ENCODE measurements around the gene TENM4. TPM values are rescaled to one million over a fixed set of nuclear protein-coding genes. Genes with fewer than 3 reads are reported as not detected.

Gene TENM4
- polyA plus RNA-seq, 3 donors = 21.1 to 26.5 (median 26.0) TPM

DNA sequence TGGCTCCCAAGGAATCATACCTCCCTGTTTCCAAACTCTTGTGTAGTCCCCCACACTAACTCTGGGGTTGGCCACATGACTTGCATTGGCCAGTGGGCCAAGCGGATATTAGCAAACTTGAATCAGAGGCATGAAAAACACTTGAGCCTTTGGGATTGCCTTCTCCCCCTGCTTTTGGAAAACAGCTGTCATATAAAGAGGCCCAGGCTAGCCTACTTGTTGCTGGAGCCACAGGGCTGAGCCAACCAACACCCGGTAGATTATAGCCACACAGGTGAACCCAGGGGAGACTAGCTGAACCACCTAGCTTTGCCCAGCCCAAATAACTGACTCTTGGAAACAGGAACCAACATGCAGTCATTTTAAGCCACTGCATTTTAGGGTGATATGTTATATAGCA, 354.8 kb downstream of the TENM4 start:
- DNase-seq = no peak

DNA sequence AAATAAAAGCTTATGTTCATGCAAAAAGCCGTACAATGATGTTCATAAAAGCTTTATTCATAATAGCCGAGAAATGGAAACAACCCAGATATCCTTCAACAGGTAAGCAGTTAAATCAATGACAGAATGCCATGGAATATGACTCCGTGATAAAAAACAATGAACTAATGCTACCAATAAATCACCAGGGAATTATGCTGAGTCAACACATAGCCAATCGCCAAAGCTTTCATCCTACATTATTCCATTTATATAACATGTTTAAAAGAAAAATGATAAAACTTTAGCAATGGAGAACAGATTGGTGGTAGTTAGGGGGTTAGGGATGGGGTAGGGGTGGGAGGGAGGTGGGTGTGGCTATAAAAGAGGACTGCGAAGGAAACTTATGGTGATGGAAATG, 356.4 kb downstream of the TENM4 start:
- DNase-seq = no peak

DNA sequence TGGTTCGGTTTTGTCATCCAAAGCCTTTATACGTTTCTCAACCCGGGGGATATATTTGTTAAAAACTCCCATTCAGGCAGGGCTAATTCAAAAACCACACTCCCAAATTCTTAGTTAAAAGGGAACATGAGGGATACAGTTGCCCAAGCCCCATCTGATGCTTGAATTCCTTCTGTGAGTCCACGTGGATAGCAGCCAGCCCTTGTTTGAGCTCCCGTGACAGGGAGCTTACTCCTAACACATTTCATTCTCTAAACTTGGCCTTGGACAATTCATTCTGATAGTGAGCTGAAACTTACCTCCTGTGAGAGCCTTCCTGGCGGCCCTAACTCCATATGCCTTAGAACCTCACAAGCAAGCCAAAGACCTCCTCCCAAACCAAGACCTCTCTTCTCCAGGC, 357.5 kb downstream of the TENM4 start:
- no peak for DNase-seq

DNA sequence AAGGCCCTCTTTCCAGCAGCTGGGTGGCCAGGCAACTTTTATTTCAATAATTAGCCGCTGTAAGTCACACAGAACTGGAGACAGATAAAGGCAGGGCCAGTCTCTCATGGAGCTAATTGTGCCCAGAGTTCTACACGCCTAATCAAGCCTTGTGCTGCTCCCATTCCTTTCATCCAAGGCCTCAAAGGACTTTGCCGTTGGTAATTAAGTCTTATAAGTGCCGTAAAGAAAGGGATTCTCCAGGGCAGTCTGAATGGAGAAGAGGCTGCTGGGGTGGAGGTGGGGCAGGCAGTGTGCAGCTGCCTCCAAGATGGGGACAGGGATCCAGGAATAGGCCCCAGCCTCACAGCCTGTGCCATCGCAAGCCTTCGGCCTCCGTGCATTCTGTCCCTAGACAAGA, 357.9 kb downstream of the TENM4 start:
- no peak for DNase-seq

DNA sequence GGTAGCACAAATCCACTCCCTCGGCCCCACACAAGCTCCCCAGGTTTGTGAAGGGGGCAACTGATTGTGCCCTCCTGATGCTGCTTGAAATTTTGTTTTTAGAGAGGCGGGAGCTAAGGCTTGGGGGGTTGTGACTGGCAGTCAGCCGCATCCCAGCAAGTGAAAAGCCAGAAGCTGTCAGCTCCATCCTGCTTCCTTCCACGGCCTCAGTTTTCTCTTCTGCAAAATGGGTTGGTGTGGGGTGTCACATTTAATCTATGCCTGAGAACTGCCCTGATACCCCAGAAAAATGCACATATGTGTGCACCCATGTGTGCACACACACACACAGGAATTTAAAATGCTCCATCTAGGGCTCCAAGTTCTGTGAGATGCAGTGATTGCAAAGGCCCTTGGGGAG, 358.6 kb downstream of the TENM4 start:
- no peak for DNase-seq

DNA sequence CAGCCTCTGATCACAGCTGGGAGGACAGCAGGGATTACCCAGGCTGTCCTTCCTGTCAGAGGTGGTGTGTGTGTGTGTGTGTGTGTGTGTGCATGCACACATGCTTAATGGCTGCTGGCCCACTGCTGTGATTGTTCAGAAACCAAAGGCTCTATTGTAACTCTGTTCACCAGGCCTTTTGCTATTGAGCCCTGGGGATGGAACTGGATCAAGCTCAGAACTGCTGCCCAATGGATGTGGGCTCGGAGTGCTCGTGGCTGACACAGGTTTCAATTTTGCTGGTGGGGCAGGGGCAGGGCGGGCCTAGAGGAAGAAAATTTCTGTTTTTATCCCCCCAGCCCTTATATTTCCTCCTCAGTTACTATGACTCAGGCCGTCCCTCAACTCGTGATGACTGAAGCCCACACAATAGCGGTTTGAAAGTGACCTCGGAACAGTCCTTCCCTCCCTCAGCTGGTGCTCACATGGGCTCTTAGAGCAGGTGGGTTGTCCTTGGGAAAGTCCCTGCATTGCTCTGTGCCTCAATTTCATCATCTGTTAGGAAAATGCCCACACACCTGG, 359.3 kb downstream of the TENM4 start:
- no peak for DNase-seq

DNA sequence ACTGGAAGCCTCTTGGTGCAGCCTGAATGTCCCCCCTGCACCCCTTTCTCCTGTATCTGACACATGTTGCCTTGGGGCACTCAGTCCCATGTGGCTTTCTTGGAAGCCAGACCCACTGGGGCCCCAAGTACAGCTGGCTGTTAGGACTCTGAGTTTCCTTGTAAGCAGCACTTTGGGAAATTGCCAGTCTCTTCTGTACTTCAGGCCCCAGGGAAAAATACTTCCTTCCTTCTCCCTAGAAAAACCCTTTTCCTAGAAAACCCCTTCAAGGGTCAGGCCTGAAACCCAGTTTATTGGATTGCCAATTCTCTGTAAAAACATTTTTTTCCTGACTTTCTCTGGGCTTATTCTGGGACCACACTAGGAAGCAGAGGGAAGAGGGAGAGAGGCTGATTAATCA, 360.3 kb downstream of the TENM4 start:
- no peak for DNase-seq

DNA sequence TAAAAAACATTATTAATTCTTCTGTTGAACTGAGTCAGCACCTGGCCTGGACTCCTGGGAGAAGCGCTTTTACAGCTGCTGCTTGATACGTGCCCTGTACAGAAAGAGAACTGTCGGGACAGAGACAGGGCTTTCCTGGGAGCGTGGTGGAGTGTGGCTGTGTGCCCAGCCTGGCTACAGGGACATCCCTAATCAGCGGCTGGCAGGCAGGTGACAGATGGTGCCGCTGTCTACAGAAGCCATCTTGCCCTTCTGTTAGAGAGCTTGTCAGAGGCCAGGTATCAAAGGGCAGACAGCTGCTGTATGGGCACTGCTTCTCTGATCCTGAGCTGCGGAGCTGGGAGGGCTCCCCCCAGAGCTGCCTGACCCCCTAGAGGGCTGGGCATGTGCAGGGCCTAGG, 361.8 kb downstream of the TENM4 start:
- DNase-seq = no peak

DNA sequence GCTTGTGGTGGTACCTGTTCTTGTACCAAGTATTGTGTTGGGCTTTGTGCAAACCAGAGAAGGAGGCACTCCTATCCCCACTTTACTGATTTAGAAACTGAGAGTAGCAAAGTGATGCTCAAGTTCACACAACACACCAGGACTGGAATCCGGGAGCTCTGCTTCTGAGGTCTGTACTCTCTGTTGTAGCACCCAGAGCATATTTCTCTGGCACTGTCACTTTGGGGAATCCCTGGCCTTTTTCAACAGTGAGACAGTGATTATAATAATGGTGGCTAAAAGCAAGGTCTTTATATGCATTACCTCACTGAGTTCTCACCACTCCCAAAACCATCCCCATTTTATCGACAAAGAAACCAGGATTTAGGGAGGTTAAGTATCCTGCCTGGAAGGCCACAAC, 362.4 kb downstream of the TENM4 start:
- DNase-seq = no peak

DNA sequence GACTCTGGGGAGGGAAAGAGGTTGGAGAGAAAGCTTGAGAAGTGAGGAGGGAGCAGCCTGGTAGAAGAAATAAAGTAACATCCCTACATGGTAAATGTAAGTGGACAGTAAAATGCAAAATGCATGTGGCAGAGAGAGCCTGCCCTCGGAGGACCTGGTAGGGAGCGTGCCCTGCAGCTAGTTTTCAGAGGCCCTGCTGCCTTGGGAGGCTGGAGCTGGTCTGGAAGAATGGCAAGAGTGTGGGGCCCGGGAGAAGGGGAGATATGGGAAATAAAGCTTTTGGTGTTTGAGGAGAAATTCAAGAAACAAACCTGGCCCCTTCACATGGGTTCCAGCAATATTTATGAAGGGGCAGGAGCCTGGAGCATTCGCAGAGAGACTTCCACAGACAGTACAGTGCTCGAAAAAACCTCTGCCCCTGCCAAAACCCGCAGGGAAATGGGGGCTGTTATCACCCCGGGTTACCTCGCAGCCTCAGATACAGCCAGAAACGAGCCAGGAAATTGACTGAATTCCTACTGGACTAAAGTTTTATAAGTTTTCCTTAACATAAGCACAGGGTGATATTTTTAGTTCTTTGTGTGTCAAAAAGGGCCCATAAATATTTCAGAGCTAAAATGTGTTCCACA, 363.0 kb downstream of the TENM4 start:
- DNase-seq = no peak

DNA sequence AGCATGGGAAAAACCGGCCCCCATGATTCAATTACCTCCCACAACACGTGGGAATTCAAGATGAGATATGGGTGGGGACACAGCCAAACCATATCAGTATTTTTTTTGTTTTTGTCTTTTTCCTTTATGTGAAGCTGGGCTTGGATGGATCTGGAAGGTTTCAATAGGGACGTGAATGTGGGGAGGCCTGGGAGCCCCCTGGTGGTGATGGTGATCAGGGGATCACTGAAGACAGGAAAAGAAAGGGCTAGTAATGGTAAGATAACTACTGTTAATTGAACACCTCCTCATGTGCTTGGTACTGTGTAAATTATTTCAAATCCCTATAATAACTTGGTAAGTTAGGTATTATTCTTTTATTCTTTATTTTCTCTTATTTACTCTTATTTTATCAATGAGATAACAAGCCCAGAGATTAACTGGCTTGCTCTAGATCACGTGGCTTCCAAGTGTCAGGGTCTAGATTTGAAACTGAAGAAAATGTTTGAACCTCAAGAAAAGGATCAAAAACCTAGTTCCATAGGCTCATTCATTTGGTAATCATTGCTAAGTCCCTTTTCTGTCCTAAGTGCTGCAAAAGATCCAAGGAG, 364.2 kb downstream of the TENM4 start:
- DNase-seq = no peak

DNA sequence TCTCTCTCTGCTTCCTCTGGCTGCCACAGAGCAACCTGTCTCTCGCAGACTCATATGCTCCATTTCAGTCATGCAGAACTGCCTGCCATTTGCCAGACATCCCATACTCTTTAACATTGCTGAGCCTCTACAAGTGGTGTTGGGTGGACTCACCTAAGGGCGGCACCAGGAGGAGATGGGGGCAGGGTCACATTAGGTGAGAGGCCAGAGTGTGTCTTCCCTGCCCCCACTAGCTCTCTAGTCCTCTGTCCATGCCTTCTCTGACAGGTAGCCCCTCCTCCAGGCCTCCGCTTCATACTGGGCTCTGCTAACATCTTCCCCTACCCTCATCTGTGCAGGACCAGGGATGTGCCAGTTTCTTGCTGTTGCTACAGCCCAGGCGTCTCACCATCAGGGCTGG, 366.3 kb downstream of the TENM4 start:
- DNase-seq = no peak

DNA sequence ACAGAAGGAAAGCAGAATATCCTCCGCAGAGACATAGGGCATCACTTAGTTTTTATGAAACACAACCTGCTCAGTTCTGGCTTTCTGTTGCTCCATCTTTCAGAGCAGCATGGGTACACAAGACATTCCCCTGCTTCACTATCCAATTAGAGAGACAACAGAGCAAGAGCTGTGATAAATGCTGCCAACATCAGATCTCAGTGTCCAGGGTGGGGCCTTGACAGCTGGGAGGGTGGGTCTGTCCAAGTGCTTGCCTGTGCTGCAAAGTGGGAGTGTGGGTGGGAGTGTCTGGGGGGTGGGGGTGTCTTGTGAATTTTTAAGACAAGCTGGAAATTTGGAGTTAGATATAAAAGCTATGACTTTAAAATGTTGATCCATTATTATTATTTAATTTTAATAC, 369.6 kb downstream of the TENM4 start:
- DNase-seq = no peak

DNA sequence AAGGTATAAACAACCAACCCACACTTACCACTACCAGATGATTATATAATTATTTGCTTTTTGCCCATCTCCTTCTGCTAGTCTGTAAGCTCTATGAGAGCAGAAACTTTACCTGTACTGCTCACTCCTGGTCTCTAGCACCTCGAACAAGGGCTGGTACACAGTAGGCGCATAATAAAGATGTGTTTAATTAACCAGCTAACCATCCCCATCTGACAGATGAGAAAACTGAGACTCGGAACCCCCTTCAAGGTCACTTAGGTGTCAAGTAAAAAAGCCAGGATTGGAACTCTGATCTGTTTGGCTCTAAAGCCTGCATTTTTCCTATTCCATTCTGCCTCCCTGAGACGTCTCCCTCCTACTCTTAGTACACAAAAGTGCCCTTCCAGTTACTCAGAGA, 370.3 kb downstream of the TENM4 start:
- no peak for DNase-seq

DNA sequence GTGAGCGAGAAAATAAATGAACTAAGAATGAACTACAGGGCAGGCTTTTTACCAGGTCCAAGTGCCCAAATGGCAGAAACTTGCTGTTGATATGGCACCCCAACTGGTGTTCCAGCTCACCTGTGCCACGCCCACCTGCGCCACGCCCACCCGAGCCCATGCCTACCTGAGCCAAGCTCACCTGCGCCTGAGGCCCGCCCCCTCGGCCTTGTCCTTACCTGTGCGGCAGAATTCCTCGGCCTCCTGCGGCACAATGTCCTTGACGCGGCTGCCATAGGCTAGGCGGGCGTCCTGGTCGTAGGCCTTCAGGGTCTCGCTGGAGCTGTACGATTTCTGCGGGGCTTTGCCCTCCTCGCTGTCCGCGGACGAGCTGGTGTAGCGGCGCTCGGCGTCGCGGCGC, 371.3 kb downstream of the TENM4 start:
- DNase-seq = no peak

DNA sequence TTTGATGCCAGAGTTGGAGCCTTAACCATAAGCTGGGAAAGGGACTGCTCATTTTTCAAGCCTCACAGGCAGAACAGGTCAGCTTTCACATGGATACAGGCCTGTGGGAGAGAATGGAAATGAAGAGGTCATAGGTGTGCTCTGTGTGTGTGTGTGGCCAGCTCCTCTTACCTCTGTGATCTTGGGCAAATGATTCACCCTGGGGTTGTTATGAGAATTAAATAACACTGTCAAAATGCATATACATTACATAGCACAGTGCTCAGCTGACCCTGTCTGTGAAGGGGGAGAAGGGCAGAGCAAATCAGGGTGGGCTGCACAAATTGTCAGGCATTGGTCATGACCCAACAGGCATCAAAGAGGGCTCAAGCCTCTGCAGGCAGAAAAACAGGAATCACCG, 372.5 kb downstream of the TENM4 start:
- DNase-seq = no peak

DNA sequence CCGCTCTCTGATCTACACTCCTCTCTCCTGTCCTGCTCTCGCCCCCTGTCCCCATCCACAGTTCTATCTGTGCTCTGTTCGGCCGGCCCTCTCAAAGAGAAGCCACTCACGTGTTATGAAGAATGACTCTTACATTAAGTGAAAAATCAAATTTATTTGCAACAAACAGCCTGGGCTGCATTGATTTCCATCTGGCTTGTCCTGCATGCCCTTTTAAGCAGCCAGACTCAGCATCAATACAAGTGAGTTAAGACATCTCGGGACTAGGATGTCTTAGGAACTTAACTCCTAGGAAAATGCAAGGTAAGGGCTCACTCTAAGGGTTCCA, 373.5 kb downstream of the TENM4 start:
- no peak for DNase-seq

DNA sequence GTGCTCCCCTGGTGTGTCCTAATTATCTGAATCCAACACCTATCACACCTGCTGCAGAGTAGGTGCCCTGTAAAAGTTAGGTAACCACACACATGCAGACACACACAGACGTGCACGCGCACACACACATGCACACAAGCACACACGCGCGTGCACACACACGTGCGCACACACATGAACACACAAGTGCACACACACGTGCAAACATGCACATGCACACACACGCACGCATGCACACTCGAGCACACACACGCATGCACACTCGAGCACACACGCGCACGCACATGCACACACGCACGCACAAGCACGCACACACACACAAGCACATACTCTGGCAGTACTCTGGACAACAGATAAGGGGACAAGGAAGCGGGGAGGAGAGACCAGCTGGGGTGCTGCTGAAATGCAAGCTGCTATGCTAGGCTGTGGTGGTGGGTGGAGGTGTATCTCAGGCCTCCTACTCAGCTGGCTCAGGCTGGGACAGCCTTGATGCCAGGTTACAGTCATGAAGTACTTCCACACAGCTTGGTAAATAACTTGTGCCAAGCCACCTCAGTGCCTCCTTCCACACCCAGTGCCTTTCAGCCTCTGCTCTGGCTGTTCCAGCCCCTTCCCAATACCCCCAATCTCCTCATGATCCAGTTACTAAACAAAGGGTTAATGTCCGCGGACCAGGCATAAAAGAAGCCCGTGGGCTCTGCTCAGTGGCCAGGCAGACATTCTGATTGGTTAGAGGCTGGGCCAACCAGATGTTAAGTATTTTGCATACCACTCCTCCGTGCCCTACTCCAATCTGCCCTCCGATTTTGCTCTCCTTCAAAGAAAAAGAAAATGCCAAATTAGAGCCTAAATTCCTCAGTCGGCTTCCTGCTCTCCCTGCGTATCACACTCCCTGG, 374.1 kb downstream of the TENM4 start:
- DNase-seq = no peak

DNA sequence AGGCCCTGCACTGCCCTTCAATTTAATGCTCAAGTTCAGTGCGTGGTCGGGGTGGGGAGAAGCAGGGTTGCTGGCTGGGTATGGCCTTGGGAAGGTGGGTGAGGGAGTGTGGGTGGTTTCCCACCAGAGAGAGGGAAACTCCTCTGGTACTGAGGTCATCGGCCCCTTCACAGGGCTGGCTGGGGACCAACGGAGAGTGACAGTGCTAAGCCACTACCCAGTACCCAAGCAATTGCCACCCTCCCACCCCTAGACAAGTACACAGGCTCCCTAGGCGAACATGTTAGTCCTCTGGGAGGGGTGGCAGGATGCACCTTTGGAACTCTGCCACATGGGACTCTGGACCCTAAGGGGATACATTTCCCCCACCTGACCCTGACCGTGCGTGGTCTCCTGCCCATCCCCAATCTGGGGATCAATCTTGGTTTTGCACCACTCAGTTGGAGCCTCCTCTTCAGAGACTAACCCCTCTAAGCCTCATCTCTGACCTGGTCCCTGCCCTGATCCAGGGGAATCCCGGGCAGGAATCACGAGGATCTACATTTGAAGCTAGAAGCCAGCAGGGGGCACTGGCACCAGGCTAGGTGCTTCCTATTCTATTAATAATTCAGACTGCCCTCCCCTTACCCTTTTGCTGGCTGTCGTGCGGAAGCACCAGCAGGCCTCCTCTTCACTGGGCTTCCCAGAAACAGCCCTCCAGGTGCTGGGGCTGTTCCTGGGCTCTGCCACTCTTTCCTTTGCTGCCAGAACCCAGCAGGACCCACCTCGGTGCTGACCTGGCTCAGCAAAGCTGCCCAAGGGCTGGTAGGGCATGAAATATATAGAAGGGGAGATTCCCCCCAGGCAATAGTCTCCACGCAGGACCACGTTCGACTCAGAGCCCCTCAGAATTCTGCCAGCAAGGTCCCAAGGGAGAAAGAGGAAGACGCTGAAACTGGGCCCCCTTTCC, 377.7 kb downstream of the TENM4 start:
- no peak for DNase-seq

DNA sequence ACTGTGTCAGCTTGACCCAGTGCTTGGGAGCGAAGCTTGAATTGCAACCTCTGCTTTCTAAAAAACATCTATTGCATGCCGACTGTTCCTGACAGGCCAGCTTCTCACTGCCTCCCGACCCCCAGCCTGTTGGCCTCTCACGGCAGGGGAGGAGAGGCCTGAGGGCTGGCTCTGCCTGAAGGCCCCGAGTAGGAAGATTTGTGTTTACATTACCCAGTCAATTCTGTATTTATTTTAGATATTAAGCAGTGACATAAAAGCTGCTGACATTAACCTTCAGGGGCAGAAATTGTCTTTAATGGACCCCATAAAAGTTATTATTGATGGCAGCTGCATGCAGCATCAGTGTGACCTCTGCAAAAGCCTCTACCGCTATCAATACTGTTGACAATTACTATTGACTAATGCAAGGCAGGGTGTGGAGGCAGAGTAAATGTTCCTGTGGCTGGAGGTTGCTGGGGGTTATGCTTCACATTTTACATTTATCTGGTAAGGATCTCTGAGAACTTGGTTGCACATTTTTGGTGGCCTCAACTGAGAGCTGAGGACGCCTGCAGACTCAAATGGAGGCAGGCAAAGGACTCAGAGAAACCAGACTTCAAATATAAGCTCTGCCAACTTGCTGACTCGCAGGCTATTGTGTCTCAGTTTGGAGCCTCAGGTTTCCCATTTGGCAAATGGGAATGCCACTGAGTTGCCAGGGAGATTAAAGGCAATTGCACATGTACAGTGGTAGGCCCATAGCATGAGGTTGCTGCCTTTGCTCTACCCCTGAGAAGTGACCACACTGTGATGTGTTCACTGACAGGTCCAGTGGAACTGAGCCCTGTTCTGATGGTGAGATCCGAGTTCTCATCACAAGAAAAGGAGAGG, 380.5 kb downstream of the TENM4 start:
- no peak for DNase-seq

DNA sequence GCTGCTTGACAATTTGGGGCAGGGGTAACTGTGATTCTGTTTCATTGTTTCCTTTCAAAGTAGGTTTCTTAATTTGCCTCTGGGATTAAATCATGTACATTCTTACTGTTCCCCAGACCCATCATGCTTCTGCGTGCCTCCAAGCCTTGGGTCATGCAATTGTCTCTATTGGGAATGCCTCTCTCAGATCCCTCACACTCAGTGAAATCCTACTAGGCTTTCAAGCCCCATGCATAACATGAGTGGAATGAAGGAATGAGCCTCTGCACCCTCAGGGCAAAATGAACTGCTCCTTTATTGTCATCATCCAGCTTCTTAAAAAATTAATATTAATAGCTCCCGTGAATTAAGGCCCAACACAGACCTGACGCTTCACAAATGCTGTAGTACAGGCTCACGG, 381.7 kb downstream of the TENM4 start:
- no peak for DNase-seq
